Heart left ventricle (tissue), 16 donors: ENCODE measurements around the gene CALR3. TPM values are rescaled to one million over a fixed set of nuclear protein-coding genes. Genes with fewer than 3 reads are reported as not detected.
"Not testable (repeated sequence)": the region's sequence is repeated elsewhere in the genome, so short reads cannot be mapped to it uniquely, and the experiment has no call there.

Source experiments
- ATAC-seq, 4 donors: fragments of 200-7000 bp; cut with Tn5 transposase; one replicate each; pipeline ENCODE4 v1.9.1; 2020 to 2022; ENCODE audit warnings: moderate library complexity in 4 of 4, mild to moderate bottlenecking in 3 of 4, moderate number of reproducible peaks in 1 of 4
- DNase-seq, 5 donors: peaks; one replicate each; pipeline ENCODE4 v3.0.0-alpha.2; 2020
- H3K27ac ChIP-seq, 12 donors: fragments of 200-600 bp; sonication (generic) in 4 of 12; one replicate each; pipeline versions ENCODE4 v1.5.0 to v1.8.0; 2016 to 2022; ENCODE audit warnings: mild to moderate bottlenecking in 2 of 12
- H3K27me3 ChIP-seq, 9 donors: fragments of 200-600 bp; sonication (generic) in 2 of 9; one replicate each; pipeline versions ENCODE4 v1.5.1 to v1.8.0; 2016 to 2022; ENCODE audit warnings: mild to moderate bottlenecking in 3 of 9
- H3K36me3 ChIP-seq, 9 donors: fragments of 200-600 bp; sonication (generic) in 2 of 9; one replicate each; pipeline versions ENCODE4 v1.5.0 to v1.8.0; 2018 to 2022; ENCODE audit warnings: mild to moderate bottlenecking in 2 of 9
- H3K4me1 ChIP-seq, 12 donors: fragments of 200-600 bp; sonication (generic) in 4 of 12; one replicate each; pipeline versions ENCODE4 v1.5.0 to v1.8.0; 2016 to 2022; ENCODE audit warnings: mild to moderate bottlenecking in 3 of 12
- H3K4me3 ChIP-seq, 12 donors: fragments of 200-600 bp; sonication (generic) in 4 of 12; one replicate each; pipeline versions ENCODE4 v1.5.0 to v1.8.0; 2017 to 2022; ENCODE audit warnings: mild to moderate bottlenecking in 9 of 12, moderate library complexity in 4 of 12
- H3K9me3 ChIP-seq, 12 donors: fragments of 200-600 bp; sonication (generic) in 4 of 12; one replicate each; pipeline versions ENCODE4 v1.5.0 to v1.8.0; 2016 to 2022; ENCODE audit warnings: mild to moderate bottlenecking in 1 of 12
- POLR2A ChIP-seq, 2 donors: fragments of 450-650 bp; IDR thresholded peaks; one replicate each; pipeline ENCODE4 v1.6.1; 2017; ENCODE audit warnings: antibody characterized with exemption in 2 of 2, mild to moderate bottlenecking in 2 of 2, moderate library complexity in 2 of 2
- WGBS, 4 donors: extraction: QIAGEN DNeasy Blood & Tissue Kit in 2 of 4; methylation state at CpG; one replicate each; pipeline versions ENCODE4 v1.1.5 to v1.1.7; 2013 to 2018; 5-methylcytosine and 5-hydroxymethylcytosine counted together
- intact Hi-C, 10 donors: fragments of 100-400 bp; cut with DNase I; formaldehyde crosslinking; loops; one replicate each; pipeline versions ENCODE4 v1.11.1 to v1.14.2; 2022
- polyA plus RNA-seq, 2 donors: library from polyadenylated mRNA; stranded (reverse); fragments of 200-250 nt; gene quantifications; one replicate each; pipeline ENCODE4 v1.2.3, GENCODE V29; 2013
- total RNA-seq, 9 donors: library from RNA; depleted of rRNA in 2 of 9; stranded (reverse); fragments of >200 nt in 2 of 9; fragmentation: NEBNext Ultra II Directional in 3 of 9; extraction: Animal tissue kit (Norgen Biotek cat#: 25700) in 3 of 9; gene quantifications; one replicate each; pipeline versions ENCODE4 v1.1.0 to v1.2.4, GENCODE V29; 2016 to 2023
- TF ChIP-seq, protein P1 (sequence below), 12 donors: fragments of 200-600 bp; sonication (generic) in 4 of 12; IDR thresholded peaks; one replicate each; pipeline versions ENCODE4 v1.5.0 to v1.8.0; 2018 to 2022; ENCODE audit warnings: antibody characterized with exemption in 12 of 12, mild to moderate bottlenecking in 5 of 12
- donor health status: ischemic (EF 13 %, LVEDD 7.1; RV severe dilation, severe dysfunction).
- donor health status: healthy with polysubstance abuse.
- donor health status: DM: no; HTN: yes; CAD: no.
- donor health status: DM: no; HTN: no; CAD: no.
- donor health status: ischemic (EF 25% LVEDD 6.9; RV normal size, moderate dysfunction).
- donor health status: ischemic (EF 25% LVEDD 5.7; RV mildly dilated, moderate dysfunction).
- donor health status: healthy.
- donor health status: DM: yes; HTN: yes; CAD: no.
- donor health status: ischemic (EF 35%, LVEDD 5.7; RV mildly dilated, moderate dysfunction).
- donor health status: nonischemic (EF 11% LVEDD 7.7; RV severe dilation, severe dysfunction).
- donor health status: DM: yes; HTN: yes; CAD: no.
- donor health status: PGD.
- donor health status: ischemic (EF 29% LVEDD 5.4; RV normal size, mild dysfunction).
- donor health status: nonischemic (EF 23%, LVEDD 6.1; RV moderate dilation, normal function).

Gene CALR3
- total and polyA plus RNA-seq, 11 donors = not detected

DNA sequence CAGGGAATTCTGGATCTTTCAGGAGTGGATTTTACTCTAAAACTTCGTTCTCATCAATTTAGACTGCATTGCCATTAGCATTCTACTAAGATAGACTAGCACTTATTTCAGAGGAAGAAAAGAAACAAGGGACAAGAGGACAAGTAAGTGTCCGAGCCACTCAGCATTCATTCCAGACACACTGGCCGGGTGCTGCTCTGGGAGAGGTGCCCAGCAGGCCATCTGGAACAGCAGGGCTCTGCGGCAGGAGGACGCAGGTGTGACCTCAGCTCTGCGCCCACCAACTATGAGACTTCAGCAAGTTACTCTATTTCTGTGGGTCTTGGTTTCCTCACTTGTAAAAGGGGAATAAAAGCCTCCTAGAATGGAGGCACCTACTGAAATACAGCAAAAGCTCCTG, 28.4 kb downstream of the CALR3 start:
- H3K27ac ChIP-seq = peak overlapping the region; percentile 5 to 94 (median 72)
- peak; percentile 25 to 47 (median 30) for ATAC-seq
- 44 to 55% (median 47%) methylated on average over 6 of the region's 6 CpGs for WGBS, 4 donors

DNA sequence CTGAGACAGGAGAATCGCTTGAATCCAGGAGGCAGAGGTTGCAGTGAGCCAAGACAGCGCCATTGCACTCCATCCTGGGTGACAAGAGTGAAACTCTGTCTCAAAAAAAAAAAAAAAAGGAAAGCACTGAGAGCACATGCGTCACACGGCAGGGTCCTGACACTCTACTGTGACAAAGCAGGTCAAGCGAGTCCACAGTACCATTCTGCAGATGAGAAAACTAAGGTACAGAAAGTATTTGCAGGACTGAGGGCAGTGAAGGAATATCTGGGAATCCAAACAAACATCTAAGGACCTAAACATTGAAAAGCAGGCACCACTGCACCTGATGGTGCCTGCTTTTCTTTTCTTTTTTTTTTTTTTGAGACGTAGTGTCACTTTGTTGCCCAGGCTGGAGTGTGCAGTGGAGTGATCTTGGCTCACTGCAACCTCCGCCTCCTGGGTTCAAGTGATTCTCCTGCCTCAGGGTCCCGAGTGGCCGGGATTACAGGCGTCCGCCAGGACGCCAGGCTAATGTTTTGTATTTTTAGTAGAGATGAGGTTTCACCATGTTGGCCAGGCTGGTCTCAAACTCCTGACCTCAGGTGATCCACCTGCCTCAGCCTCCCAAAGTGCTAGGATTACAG, 29.1 kb downstream of the CALR3 start:
- H3K27me3 ChIP-seq, H3K4me3 ChIP-seq, intact Hi-C loops, H3K9me3 ChIP-seq, ATAC-seq, DNase-seq, H3K36me3 ChIP-seq: not testable (repeated sequence)
- Histone ChIP-seq H3K4me1 (peaks cover 11 to 92% (median 64%) of the 10 kb centered on the region in 12 donors), H3K27ac (peak overlapping the region; percentile 5 to 94 (median 72))
- WGBS, 4 donors = 60 to 71% (median 67%) methylated on average over 12 of the region's 12 CpGs

More for the DNA sequence above, 28.4 kb downstream of the CALR3 start:
- TF ChIP-seq, protein P1, sequence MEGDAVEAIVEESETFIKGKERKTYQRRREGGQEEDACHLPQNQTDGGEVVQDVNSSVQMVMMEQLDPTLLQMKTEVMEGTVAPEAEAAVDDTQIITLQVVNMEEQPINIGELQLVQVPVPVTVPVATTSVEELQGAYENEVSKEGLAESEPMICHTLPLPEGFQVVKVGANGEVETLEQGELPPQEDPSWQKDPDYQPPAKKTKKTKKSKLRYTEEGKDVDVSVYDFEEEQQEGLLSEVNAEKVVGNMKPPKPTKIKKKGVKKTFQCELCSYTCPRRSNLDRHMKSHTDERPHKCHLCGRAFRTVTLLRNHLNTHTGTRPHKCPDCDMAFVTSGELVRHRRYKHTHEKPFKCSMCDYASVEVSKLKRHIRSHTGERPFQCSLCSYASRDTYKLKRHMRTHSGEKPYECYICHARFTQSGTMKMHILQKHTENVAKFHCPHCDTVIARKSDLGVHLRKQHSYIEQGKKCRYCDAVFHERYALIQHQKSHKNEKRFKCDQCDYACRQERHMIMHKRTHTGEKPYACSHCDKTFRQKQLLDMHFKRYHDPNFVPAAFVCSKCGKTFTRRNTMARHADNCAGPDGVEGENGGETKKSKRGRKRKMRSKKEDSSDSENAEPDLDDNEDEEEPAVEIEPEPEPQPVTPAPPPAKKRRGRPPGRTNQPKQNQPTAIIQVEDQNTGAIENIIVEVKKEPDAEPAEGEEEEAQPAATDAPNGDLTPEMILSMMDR (IDR thresholded peaks at IDR 0.05) = no peak
- no peak for TF ChIP-seq POLR2A (IDR thresholded peaks at IDR 0.05)
- DNase-seq = peak; percentile 51 to 76 (median 66)
- intact Hi-C loops = no loop called here
- Histone ChIP-seq H3K4me1 (peaks cover 11 to 91% (median 59%) of the 10 kb centered on the region in 12 donors), H3K9me3 (no peaks in the 10 kb centered on the region), H3K4me3 (no peak overlapping the region), H3K27me3 (no peaks in the 10 kb centered on the region), H3K36me3 (peaks cover 0 to 6% (median 0%) of the 10 kb centered on the region in 9 donors)

DNA sequence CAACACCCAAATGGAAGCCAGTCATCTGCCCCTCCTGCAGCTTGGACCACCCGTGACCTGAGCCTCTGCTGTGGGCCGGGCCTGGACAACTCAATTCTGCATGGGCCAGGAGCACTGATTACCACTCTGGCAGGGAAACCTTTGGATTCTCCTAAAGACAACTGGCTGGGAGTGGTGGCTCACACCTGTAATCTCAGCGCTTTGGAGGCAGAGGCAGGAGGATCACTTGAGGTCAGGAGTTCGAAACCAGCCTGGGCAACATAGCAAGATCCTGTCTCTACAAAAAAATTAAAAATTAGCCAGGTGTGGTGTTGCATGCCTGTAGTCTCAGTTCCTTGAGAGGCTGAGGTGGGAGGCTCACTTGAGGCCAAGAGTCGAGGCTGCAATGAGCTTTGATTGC, 30.7 kb downstream of the CALR3 start:
- intact Hi-C loops = no loop called here
- peak overlapping the region in 7 of 12 donors; percentile 19 to 94 (median 73) for H3K27ac ChIP-seq
- H3K4me1 ChIP-seq = peaks cover 5 to 93% (median 64%) of the 10 kb centered on the region in 12 donors
- TF ChIP-seq POLR2A (IDR thresholded peaks at IDR 0.05) = no peak
- no peak for DNase-seq
- H3K9me3 ChIP-seq = no peaks in the 10 kb centered on the region
- peaks cover 0 to 6% (median 0%) of the 10 kb centered on the region in 9 donors for H3K36me3 ChIP-seq
- WGBS, 4 donors = 86 to 97% (median 93%) methylated on average over 5 of the region's 5 CpGs
- no peaks in the 10 kb centered on the region for H3K27me3 ChIP-seq
- ATAC-seq = no peak
- no peak overlapping the region for H3K4me3 ChIP-seq

DNA sequence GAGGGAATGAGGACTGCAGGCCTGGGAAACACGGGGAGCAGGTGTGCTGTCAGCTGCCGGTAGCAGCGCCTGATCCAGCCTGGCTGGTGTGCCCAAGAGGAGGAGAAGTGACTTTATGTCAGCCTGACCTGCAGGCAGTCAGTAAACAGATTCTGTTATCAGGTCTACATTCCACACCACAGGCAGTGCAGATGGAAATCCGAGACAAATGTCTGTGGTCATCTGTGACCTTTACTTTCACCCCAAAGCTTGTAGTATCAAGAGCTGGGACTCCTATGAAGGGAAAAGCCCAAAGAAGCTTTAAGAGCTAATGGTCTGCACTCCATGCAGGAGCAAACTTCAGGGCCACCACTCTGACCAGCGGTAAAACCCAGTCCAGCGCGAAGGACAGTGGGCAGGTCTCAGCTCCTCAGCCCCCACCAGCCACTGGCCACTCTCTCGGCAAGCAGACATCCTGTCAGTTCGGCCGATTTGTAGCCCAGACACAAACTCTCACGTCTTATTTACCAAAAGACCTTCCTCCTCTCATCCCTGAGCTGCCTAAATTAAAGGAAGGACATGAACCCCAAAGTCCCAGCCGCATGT, 31.9 kb downstream of the CALR3 start:
- WGBS, 4 donors = 51 to 60% (median 57%) methylated on average over 11 to 12 of the region's 12 CpGs
- H3K27me3 ChIP-seq = no peaks in the 10 kb centered on the region
- peaks cover 5 to 93% (median 59%) of the 10 kb centered on the region in 12 donors for H3K4me1 ChIP-seq
- peak in 1 of 4 donors; percentile 12 for ATAC-seq
- DNase-seq = no peak
- intact Hi-C loops = no loop called here
- H3K36me3 ChIP-seq = peaks cover 0 to 6% (median 0%) of the 10 kb centered on the region in 9 donors
- no peak overlapping the region for H3K4me3 ChIP-seq
- H3K27ac ChIP-seq = peak overlapping the region; percentile 46 to 95 (median 89)
- H3K9me3 ChIP-seq = no peaks in the 10 kb centered on the region
- no peak for TF ChIP-seq POLR2A (IDR thresholded peaks at IDR 0.05)
- TF ChIP-seq, protein P1 (IDR thresholded peaks at IDR 0.05) = no peak

DNA sequence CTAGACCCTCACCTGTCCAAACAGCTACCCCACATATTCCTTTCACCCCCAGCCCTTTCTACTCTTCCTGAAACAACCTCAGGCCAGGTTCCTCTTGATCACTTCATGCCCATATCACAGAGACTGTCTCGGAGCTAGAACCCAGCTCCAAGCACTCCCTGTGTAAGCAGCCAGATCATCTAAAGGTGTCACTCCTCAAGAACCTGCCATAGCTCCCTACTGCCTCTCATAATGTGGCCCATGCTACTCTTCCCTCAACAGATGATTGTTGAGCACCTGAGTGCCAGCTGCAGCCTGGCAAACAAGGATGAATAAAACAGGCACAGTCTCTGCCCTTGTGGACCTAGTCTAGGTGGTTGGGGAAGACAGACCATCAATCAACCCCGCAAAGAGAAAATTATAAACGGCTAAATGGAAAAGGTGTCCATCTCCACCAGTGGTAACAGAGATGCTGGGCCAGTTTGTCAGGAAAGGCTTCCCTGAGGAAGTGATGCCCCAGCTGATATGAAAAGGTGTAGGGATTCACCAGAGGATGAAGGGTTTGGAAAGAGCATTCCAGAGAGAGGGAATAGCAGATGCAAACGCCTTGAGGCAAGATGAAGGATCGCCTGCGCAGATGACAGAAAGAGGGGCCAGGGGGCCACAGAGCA, 32.5 kb downstream of the CALR3 start:
- intact Hi-C loops = no loop called here
- peak overlapping the region; percentile 46 to 95 (median 89) for H3K27ac ChIP-seq
- DNase-seq = no peak
- H3K27me3 ChIP-seq = no peaks in the 10 kb centered on the region
- WGBS, 4 donors = 70 to 77% (median 73%) methylated on average over 6 of the region's 6 CpGs
- ATAC-seq = no peak
- H3K9me3 ChIP-seq = no peaks in the 10 kb centered on the region
- peaks cover 5 to 93% (median 59%) of the 10 kb centered on the region in 12 donors for H3K4me1 ChIP-seq
- TF ChIP-seq, protein P1 (IDR thresholded peaks at IDR 0.05) = no peak
- no peak for TF ChIP-seq POLR2A (IDR thresholded peaks at IDR 0.05)
- no peak overlapping the region for H3K4me3 ChIP-seq
- H3K36me3 ChIP-seq = peaks cover 0 to 6% (median 0%) of the 10 kb centered on the region in 9 donors
